Measurements from ENCODE around the gene HLA-DRA. TPM values are rescaled to one million over a fixed set of nuclear protein-coding genes. Genes with fewer than 3 reads are reported as not detected.
A peak's percentile ranks its signal among the peaks of the same experiment; 100 is the strongest.

HLA-DRA gene
- total and polyA plus RNA-seq, 9 of the 15 experiments (the other 6 are each of a cell fraction or from before 2014, with no cell fraction given), result 0.18 to 1.8 (median 0.41) TPM; not detected in 4

DNA sequence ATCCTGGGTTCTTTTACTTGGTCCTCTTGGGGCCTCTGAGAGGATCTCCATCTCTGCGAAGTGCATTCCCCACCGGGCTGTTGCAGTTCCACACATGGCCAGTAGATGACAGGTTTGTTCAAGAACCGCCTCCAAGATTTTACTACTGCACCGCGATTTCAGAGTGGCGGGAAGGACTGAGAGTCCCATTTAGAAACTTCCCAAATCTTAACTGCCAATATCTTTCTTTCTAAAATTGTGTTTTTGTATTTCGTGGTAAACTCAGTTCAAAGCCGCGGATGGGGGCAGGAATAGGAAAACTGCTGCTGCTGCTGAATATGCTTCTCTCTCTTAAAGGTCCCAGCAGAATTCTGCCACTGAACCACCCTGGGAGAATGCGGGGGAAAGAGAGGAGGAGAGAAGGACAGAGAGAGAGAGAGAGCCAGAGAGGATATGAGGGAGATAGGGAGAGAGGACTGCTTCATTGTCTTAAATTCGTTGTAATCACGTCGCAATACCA lies 24.1 kb upstream of the HLA-DRA start (continued):
- TF ChIP-seq SAP30 (IDR thresholded peaks at IDR 0.05; ENCODE audit: borderline replicate concordance, insufficient read depth, low read depth, low read length, poor library complexity, severe bottlenecking) (no peak), ESRRA (IDR thresholded peaks at IDR 0.05; ENCODE audit: borderline replicate concordance, low read depth) (no peak), SETDB1 (IDR thresholded peaks at IDR 0.05; ENCODE audit: low read length) (no peak), SREBF2 (CRISPR knock-in tag; IDR thresholded peaks at IDR 0.05) (no peak), SMARCA4 (IDR thresholded peaks at IDR 0.05) (no peak), FOSL1 (tag; conservative IDR thresholded peaks at IDR 0.05) (no peak), ZKSCAN8 (CRISPR knock-in tag; IDR thresholded peaks at IDR 0.05) (no peak)

GRCh38 chr6:32416036-32416435 lies 23.7 kb upstream of the HLA-DRA start:
- Histone ChIP-seq H2AFZ (ENCODE audit: low read depth, low read length) (no peak overlapping the region), H3K4me2 (ENCODE audit: insufficient read depth, low read length) (no peak overlapping the region), H3K4me1 (replicated peaks in 1 of 2; ENCODE audit: control insufficient read depth in 2 of 2, insufficient read depth in 2 of 2, low read length in 2 of 2) (no peaks in the 10 kb centered on the region), H3K9me1 (ENCODE audit: control insufficient read depth, insufficient read depth, low read length) (no peaks in the 10 kb centered on the region), H3K27me3 (ENCODE audit: control insufficient read depth in 2 of 2, insufficient read depth in 2 of 2, low read length in 2 of 2) (peaks cover 2 to 15% of the 10 kb centered on the region in 2 experiments; a peak in 4 of 5 replicates), H4K20me1 (replicated peaks; ENCODE audit: control insufficient read depth, insufficient read depth, low read length) (0 out of 2 replicates have a peak, but pooled peaks cover 4% of the 10 kb centered on the region), H3K9me3 (replicated peaks; ENCODE audit: control insufficient read depth, insufficient read depth, low read depth, low read length) (no peaks in the 10 kb centered on the region), H3K4me3 (no peak overlapping the region), H3K27ac (ENCODE audit: extremely low read depth, low read depth, low read length) (no peak overlapping the region), H3K79me2 (ENCODE audit: control insufficient read depth, insufficient read depth, low read length) (no peaks in the 10 kb centered on the region), H3K9ac (ENCODE audit: insufficient read depth in 1 of 2, low read depth in 2 of 2, low read length in 2 of 2) (no peak overlapping the region), H3K36me3 (ENCODE audit: control insufficient read depth, insufficient read depth, low read length) (no peaks in the 10 kb centered on the region)
- WGBS (ENCODE audit: insufficient coverage, low coverage, missing lambda C conversion rate), result 1% methylated on average over 3 of the region's 3 CpGs
- DNase-seq (ENCODE audit: extremely low read depth in 1 of 4, low spot score in 3 of 4), result no peak
- no TSS peak for BruUV-seq (replicated peaks)
- intact Hi-C loops (cut with micrococcal nuclease) (loop anchor here (10.0 kb wide), 1 partner anchor 301 kb away; no protein-coding TSS in a partner anchor), in situ Hi-C loops (cut with MboI) (loop anchor here (5.0 to 10.0 kb wide), 2 partner anchors 281 to 321 kb away; no protein-coding TSS in a partner anchor)
- ChIA-PET POLR2A (interaction anchor here (1.0 kb wide), 1 partner anchor 32 kb away, joined by 4 read pairs; no protein-coding TSS in a partner anchor), CTCF (ENCODE audit: low intra/inter-chr PET ratio) (interaction anchor here (0.7 to 5.5 kb wide), 8 partner anchors 276 to 452 kb away, joined by 3 to 58 read pairs (median 10); no protein-coding TSS in a partner anchor)
- TF ChIP-seq HDAC8 (tag; IDR thresholded peaks at IDR 0.05) (no peak), RFX1 (IDR thresholded peaks at IDR 0.05) (peak; percentile 60)
- TF ChIP-seq, protein P1, sequence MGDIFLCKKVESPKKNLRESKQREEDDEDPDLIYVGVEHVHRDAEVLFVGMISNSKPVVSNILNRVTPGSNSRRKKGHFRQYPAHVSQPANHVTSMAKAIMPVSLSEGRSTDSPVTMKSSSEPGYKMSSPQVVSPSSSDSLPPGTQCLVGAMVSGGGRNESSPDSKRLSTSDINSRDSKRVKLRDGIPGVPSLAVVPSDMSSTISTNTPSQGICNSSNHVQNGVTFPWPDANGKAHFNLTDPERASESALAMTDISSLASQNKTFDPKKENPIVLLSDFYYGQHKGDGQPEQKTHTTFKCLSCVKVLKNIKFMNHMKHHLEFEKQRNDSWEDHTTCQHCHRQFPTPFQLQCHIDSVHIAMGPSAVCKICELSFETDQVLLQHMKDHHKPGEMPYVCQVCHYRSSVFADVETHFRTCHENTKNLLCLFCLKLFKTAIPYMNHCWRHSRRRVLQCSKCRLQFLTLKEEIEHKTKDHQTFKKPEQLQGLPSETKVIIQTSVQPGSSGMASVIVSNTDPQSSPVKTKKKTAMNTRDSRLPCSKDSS (IDR thresholded peaks at IDR 0.05; ENCODE audit: low read depth, partially characterized antibody), result no peak
- ATAC-seq, result no peak
- FAIRE-seq, result no peak
